Fibroblast of lung (primary cell): ENCODE measurements around the gene ATG7. TPM values are rescaled to one million over a fixed set of nuclear protein-coding genes. Genes with fewer than 3 reads are reported as not detected.

Source experiments
- DNase-seq, 2 donors: peaks; one replicate each; pipeline versions ENCODE4 v3.0.0 to v3.0.0-alpha.2; 2010; ENCODE audit warnings: low read depth in 2 of 2
- H2AFZ ChIP-seq: 2 replicates; pipeline ENCODE4 v1.5.1; 2012; ENCODE audit warnings: low read length, control low read depth, inconsistent platforms
- H3K27ac ChIP-seq: 2 replicates; pipeline ENCODE4 v1.5.1; 2011; ENCODE audit warnings: low read length, control low read depth; ENCODE audit not compliant: insufficient read depth
- H3K27me3 ChIP-seq: 2 replicates; pipeline ENCODE4 v1.5.1; 2011; ENCODE audit warnings: mild to moderate bottlenecking, low read length; ENCODE audit not compliant: control insufficient read depth, insufficient read depth
- H3K36me3 ChIP-seq: 2 replicates; pipeline ENCODE4 v1.5.1; 2011; ENCODE audit warnings: low read length; ENCODE audit not compliant: control insufficient read depth, insufficient read depth
- H3K4me1 ChIP-seq: 2 replicates; pipeline ENCODE4 v1.5.1; 2011; ENCODE audit warnings: low read length; ENCODE audit not compliant: control insufficient read depth, insufficient read depth; ENCODE audit errors: extremely low read depth
- H3K4me2 ChIP-seq: 2 replicates; pipeline ENCODE4 v1.5.1; 2011; ENCODE audit warnings: low read length, control low read depth; ENCODE audit not compliant: insufficient read depth; ENCODE audit errors: extremely low read depth
- H3K4me3 ChIP-seq, 4 experiments: fragments of 200-600 bp in 1 of 4; sonication (generic) in 1 of 4; replicated peaks in 1 of 4; 2 replicates each; pipeline ENCODE4 v1.5.1; 2011 to 2016; ENCODE audit warnings: low read length in 4 of 4, low read depth in 3 of 4, mild to moderate bottlenecking in 3 of 4, control low read depth in 2 of 4, inconsistent platforms in 1 of 4, mixed read lengths in 1 of 4; ENCODE audit not compliant: insufficient read depth in 1 of 4; ENCODE audit errors: control extremely low read depth in 1 of 4
- H3K79me2 ChIP-seq: 2 replicates; pipeline ENCODE4 v1.5.1; 2012; ENCODE audit warnings: mild to moderate bottlenecking, low read length, inconsistent platforms; ENCODE audit not compliant: control insufficient read depth, insufficient read depth
- H3K9ac ChIP-seq: 2 replicates; pipeline ENCODE4 v1.5.1; 2011; ENCODE audit warnings: mild to moderate bottlenecking, low read length, control low read depth; ENCODE audit not compliant: insufficient read depth
- H3K9me3 ChIP-seq: 2 replicates; pipeline ENCODE4 v1.5.1; 2012; ENCODE audit warnings: low read depth, low read length; ENCODE audit not compliant: control insufficient read depth, insufficient read depth
- H4K20me1 ChIP-seq: 2 replicates; pipeline ENCODE4 v1.5.1; 2011; ENCODE audit warnings: low read length; ENCODE audit not compliant: control insufficient read depth, insufficient read depth; ENCODE audit errors: extremely low read depth
- CTCF ChIP-seq, 2 donors: IDR thresholded peaks in 1 of 2; conservative IDR thresholded peaks in 1 of 2; 1 replicate in 1 of 2; 2 replicates in 1 of 2; pipeline ENCODE4 v1.5.1; 2011 to 2012; ENCODE audit warnings: low read length in 2 of 2, control low read depth in 1 of 2, inconsistent platforms in 1 of 2, low read depth in 1 of 2, mild to moderate bottlenecking in 1 of 2
- EZH2 ChIP-seq: IDR thresholded peaks from 2 replicates; pipeline ENCODE4 v1.5.1; 2012; ENCODE audit warnings: low read length, control low read depth, mild to moderate bottlenecking; ENCODE audit errors: missing control alignments
- polyA plus RNA-seq, 2 donors: library from polyadenylated mRNA; depleted of rRNA in 1 of 2; stranded (reverse) in 1 of 2; unstranded in 1 of 2; fragments of >200 nt; gene quantifications; 2 replicates each; pipeline ENCODE4 v1.2.1, GENCODE V29; 2011 to 2012; ENCODE audit warnings: missing spikeins in 1 of 2
- total RNA-seq: library from RNA; depleted of rRNA; stranded (reverse); fragments of >200 nt; gene quantifications from 2 replicates; pipeline ENCODE4 v1.2.1, GENCODE V29; 2014

Gene ATG7
- total and polyA plus RNA-seq, 2 donors (not counting 1 experiment from before 2014, with no cell fraction given): 50.8 to 56.5 TPM

GRCh38 chr3:11578169-11578568 lies 306.0 kb downstream of the ATG7 start:
- no peak overlapping the region for H3K27ac ChIP-seq
- no peak for TF ChIP-seq CTCF (conservative IDR thresholded peaks at IDR 0.05 in 1 of 2, IDR thresholded peaks at IDR 0.05 in 1 of 2; ENCODE audit: low read depth in 1 of 2, low read length in 2 of 2)
- no peak for TF ChIP-seq EZH2
- peaks cover 55% of the 10 kb centered on the region for H3K79me2 ChIP-seq
- H3K4me3 ChIP-seq: no peak overlapping the region
- H3K9me3 ChIP-seq: no peaks in the 10 kb centered on the region
- peaks cover 14% of the 10 kb centered on the region for H3K4me1 ChIP-seq
- H2AFZ ChIP-seq: no peak overlapping the region
- H3K36me3 ChIP-seq: peaks cover 1% of the 10 kb centered on the region
- H3K9ac ChIP-seq: no peak overlapping the region
- no peak overlapping the region for H3K4me2 ChIP-seq
- H4K20me1 ChIP-seq: no peaks in the 10 kb centered on the region
- no peaks in the 10 kb centered on the region for H3K27me3 ChIP-seq
- no peak for DNase-seq

GRCh38 chr3:11580645-11581044 lies 308.4 kb downstream of the ATG7 start:
- H3K36me3 ChIP-seq: no peaks in the 10 kb centered on the region
- H3K9ac ChIP-seq: no peak overlapping the region
- H3K27me3 ChIP-seq: no peaks in the 10 kb centered on the region
- no peak overlapping the region for H3K4me3 ChIP-seq
- H2AFZ ChIP-seq: no peak overlapping the region
- H3K79me2 ChIP-seq: peaks cover 69% of the 10 kb centered on the region
- H4K20me1 ChIP-seq: no peaks in the 10 kb centered on the region
- H3K4me1 ChIP-seq: peaks cover 23% of the 10 kb centered on the region
- no peak overlapping the region for H3K27ac ChIP-seq
- peak in 1 of 2 donors; percentile 84 for DNase-seq
- H3K4me2 ChIP-seq: no peak overlapping the region
- H3K9me3 ChIP-seq: no peaks in the 10 kb centered on the region
- TF ChIP-seq CTCF (conservative IDR thresholded peaks at IDR 0.05 in 1 of 2, IDR thresholded peaks at IDR 0.05 in 1 of 2; ENCODE audit: low read depth in 1 of 2, low read length in 2 of 2) (no peak), EZH2 (no peak)

- H3K9ac ChIP-seq: peak overlapping the region; percentile 55
- H3K27me3 ChIP-seq: no peaks in the 10 kb centered on the region
- H3K27ac ChIP-seq: peak overlapping the region; percentile 82
- peak overlapping the region; percentile 29 to 55 (median 48) for H3K4me3 ChIP-seq
- DNase-seq: peak in 1 of 2 donors; percentile 36
- H3K4me1 ChIP-seq: peaks cover 21% of the 10 kb centered on the region
- no peaks in the 10 kb centered on the region for H3K9me3 ChIP-seq
- H3K79me2 ChIP-seq: peaks cover 71% of the 10 kb centered on the region
- no peaks in the 10 kb centered on the region for H4K20me1 ChIP-seq
- H2AFZ ChIP-seq: no peak overlapping the region
- peak overlapping the region; percentile 100 for H3K4me2 ChIP-seq
- TF ChIP-seq EZH2 (no peak), CTCF (conservative IDR thresholded peaks at IDR 0.05 in 1 of 2, IDR thresholded peaks at IDR 0.05 in 1 of 2; ENCODE audit: low read depth in 1 of 2, low read length in 2 of 2) (no peak)
- H3K36me3 ChIP-seq: no peaks in the 10 kb centered on the region
Measured at GRCh38 chr3:11581237-11582190, 309.3 kb downstream of the ATG7 start.
